HepG2 (cell line): Measurements from ENCODE around the gene MED15. TPM values are rescaled to one million over a fixed set of nuclear protein-coding genes. Genes with fewer than 3 reads are reported as not detected.

ENCODE experiments used
- ATAC-seq: fragments of 200-7000 bp; cut with Tn5 transposase; 3 replicates; pipeline ENCODE4 v1.9.1; 2020; ENCODE audit warnings: mild to moderate bottlenecking, moderate library complexity
- BruUV-seq: library from RNA; stranded (reverse); fragments of 400-500 nt; replicated peaks from 2 replicates; lab custom pipeline; 2021; lab: Mats Ljungman, UMichigan
- CTCF ChIA-PET: fragments of 300-600 bp; formaldehyde crosslinking; extraction: SDS; loops from one replicate; lab custom pipeline; 2021; ENCODE audit warnings: low total read pairs, inconsistent platforms, low intra/inter-chr PET ratio; lab: Yijun Ruan, JAX
- POLR2A ChIA-PET: fragments of 350-600 bp; sonication (Branson Sonifier 250); formaldehyde crosslinking; loops from one replicate; lab custom pipeline; 2020; ENCODE audit warnings: antibody characterized with exemption, inconsistent platforms; lab: Yijun Ruan, JAX
- DNase-seq: peaks from one replicate; pipeline ENCODE4 v3.0.0-alpha.2; 2015; ENCODE audit warnings: low spot score
- FAIRE-seq: peaks from 3 replicates; lab custom pipeline; 2011; peaks lifted over from hg19 to GRCh38; lab: Jason Lieb, UNC
- H2AFZ ChIP-seq: one replicate; pipeline ENCODE4 v1.6.1; 2011; ENCODE audit warnings: low read length, inconsistent platforms
- H3K27ac ChIP-seq: fragments of 300-600 bp; 3 replicates; pipeline ENCODE4 v1.8.0; 2011; ENCODE audit warnings: mixed run types, mild to moderate bottlenecking, mixed read lengths, low read length, inconsistent platforms; ENCODE audit not compliant: insufficient read depth; ENCODE audit errors: extremely low read length
- H3K27me3 ChIP-seq, 2 experiments: fragments of 200-600 bp in 1 of 2; 2 replicates in 1 of 2; 3 replicates in 1 of 2; pipeline versions ENCODE4 v1.6.0 to v1.8.0; 2011; ENCODE audit warnings: low read length in 2 of 2, mild to moderate bottlenecking in 2 of 2, moderate library complexity in 2 of 2, inconsistent platforms in 1 of 2; ENCODE audit not compliant: insufficient read depth in 2 of 2, control insufficient read depth in 1 of 2
- H3K36me3 ChIP-seq, 2 experiments: fragments of 200-600 bp in 1 of 2; replicated peaks in 1 of 2; 2 replicates in 1 of 2; 3 replicates in 1 of 2; pipeline versions ENCODE4 v1.5.1 to v1.8.0; 2011; ENCODE audit warnings: low read length in 2 of 2, inconsistent platforms in 1 of 2; ENCODE audit not compliant: insufficient read depth in 2 of 2, control insufficient read depth in 1 of 2
- H3K4me1 ChIP-seq: 2 replicates; pipeline ENCODE4 v1.5.1; 2012; ENCODE audit warnings: low read length, inconsistent platforms; ENCODE audit not compliant: insufficient read depth
- H3K4me2 ChIP-seq: 2 replicates; pipeline ENCODE4 v1.6.0; 2011; ENCODE audit warnings: low read depth, low read length, inconsistent platforms
- H3K4me3 ChIP-seq, 3 experiments: fragments of 200-600 bp in 1 of 3; sonication (generic), shearing (Covaris generic) in 1 of 3; replicated peaks in 1 of 3; 2 replicates each; pipeline ENCODE4 v1.5.1; 2011 to 2016; ENCODE audit warnings: low read length in 3 of 3, inconsistent platforms in 2 of 3, low read depth in 2 of 3, mild to moderate bottlenecking in 2 of 3, control low read depth in 1 of 3, mixed read lengths in 1 of 3; ENCODE audit not compliant: insufficient read depth in 1 of 3
- H3K79me2 ChIP-seq: one replicate; pipeline ENCODE4 v1.6.1; 2011; ENCODE audit warnings: low read length, inconsistent platforms; ENCODE audit not compliant: insufficient read depth
- H3K9ac ChIP-seq: 2 replicates; pipeline ENCODE4 v1.6.0; 2011; ENCODE audit warnings: mild to moderate bottlenecking, low read depth, low read length, inconsistent platforms; ENCODE audit not compliant: insufficient read depth
- H3K9me3 ChIP-seq: 2 replicates; pipeline ENCODE4 v1.5.1; 2012; ENCODE audit warnings: mild to moderate bottlenecking, low read length
- H4K20me1 ChIP-seq: 2 replicates; pipeline ENCODE4 v1.6.0; 2011; ENCODE audit warnings: inconsistent platforms, mild to moderate bottlenecking, low read length, moderate library complexity; ENCODE audit not compliant: insufficient read depth
- TBX3 ChIP-seq: fragments of 450-650 bp; IDR thresholded peaks from 2 replicates; pipeline ENCODE4 v1.6.1; 2017; ENCODE audit warnings: antibody characterized with exemption, mild to moderate bottlenecking, inconsistent platforms, borderline replicate concordance
- ZNF292 ChIP-seq: sonication (generic); formaldehyde crosslinking; IDR thresholded peaks from 2 replicates; pipeline ENCODE4 v1.8.1; 2022; ENCODE audit warnings: mild to moderate bottlenecking, low read depth, missing genetic modification reagents, borderline replicate concordance
- ZNF333 ChIP-seq: sonication (generic); formaldehyde crosslinking; IDR thresholded peaks from 2 replicates; pipeline ENCODE4 v1.4.0; 2020; ENCODE audit warnings: mild to moderate bottlenecking, missing genetic modification reagents, borderline replicate concordance
- ZNF513 ChIP-seq: sonication (generic); formaldehyde crosslinking; conservative IDR thresholded peaks from 2 replicates; pipeline ENCODE4 v1.5.0; 2020; ENCODE audit warnings: missing genetic modification reagents
- ZNF7 ChIP-seq: IDR thresholded peaks from 2 replicates; pipeline ENCODE4 v1.6.1; 2016; ENCODE audit warnings: missing biosample characterization, missing genetic modification reagents
- ZNF775 ChIP-seq: sonication (generic); formaldehyde crosslinking; IDR thresholded peaks from 2 replicates; pipeline ENCODE4 v1.4.0; 2020; ENCODE audit warnings: missing genetic modification reagents, mild to moderate bottlenecking, moderate library complexity, borderline replicate concordance
- WGBS: methylation state at CpG from one replicate; pipeline ENCODE4 v1.1.6; 2017; ENCODE audit warnings: low lambda C conversion rate; 5-methylcytosine and 5-hydroxymethylcytosine counted together
- in situ Hi-C: cut with HindIII; loops from 2 replicates; pipeline ENCODE4 v1.10.0; 2017; ENCODE audit warnings: low pct_unique_long_range_greater_than_20kb; ENCODE audit not compliant: extremely low pct_ligation_motif_present
- intact Hi-C: fragments of 100-400 bp; cut with micrococcal nuclease; formaldehyde crosslinking; loops from one replicate; pipeline ENCODE4 v1.10.0; 2022; ENCODE audit not compliant: unreplicated experiment
- polyA plus RNA-seq, 8 experiments: library from polyadenylated mRNA; depleted of rRNA in 3 of 8; stranded (reverse) in 7 of 8; unstranded in 1 of 8; fragments of >200 nt; fragmentation: Illumina TruSeq in 4 of 8; extraction: Trizol in 4 of 8; gene quantifications; 2 replicates each; pipeline versions ENCODE4 v1.2.1 to v1.2.3, GENCODE V29; 2011 to 2016; ENCODE audit warnings: low read depth in 4 of 8, missing spikeins in 1 of 8, mixed read lengths in 1 of 8; ENCODE audit not compliant: insufficient read depth in 1 of 8
- total RNA-seq, 5 experiments: library from RNA; depleted of rRNA; stranded (reverse); fragments of >200 nt; fragmentation: Illumina TruSeq; extraction: Trizol; gene quantifications; 2 replicates each; pipeline ENCODE4 v1.2.3, GENCODE V29; 2016; ENCODE audit warnings: low read depth in 1 of 5

MED15 gene
- total and polyA plus RNA-seq, 2 of the 13 experiments (the other 11 are each of a cell fraction or from before 2014, with no cell fraction given) = 14.3 to 27.0 TPM

- ChIA-PET CTCF (interaction anchor here (1.7 to 2.4 kb wide), 3 partner anchors 41 to 136 kb away, joined by 5 to 33 read pairs (median 9); no protein-coding TSS in a partner anchor), POLR2A (no interaction called here)
- H3K27ac ChIP-seq = no peak overlapping the region
- BruUV-seq = no TSS peak
- peaks cover 22% of the 10 kb centered on the region for H3K4me1 ChIP-seq
- intact Hi-C loops (no loop called here), in situ Hi-C loops (no loop called here)
- ATAC-seq (no peak), DNase-seq (no peak), FAIRE-seq (no peak)
- peaks cover 0 to 60% of the 10 kb centered on the region in 2 experiments; a peak in 4 of 5 replicates for H3K27me3 ChIP-seq
- H4K20me1 ChIP-seq = no peaks in the 10 kb centered on the region
- no peaks in the 10 kb centered on the region for H3K79me2 ChIP-seq
- 70% methylated on average over 3 of the region's 6 CpGs for WGBS
- no peaks in the 10 kb centered on the region for H3K36me3 ChIP-seq
- no peak overlapping the region for H3K4me2 ChIP-seq
- H3K9me3 ChIP-seq = no peaks in the 10 kb centered on the region
- H3K9ac ChIP-seq = no peak overlapping the region
- TF ChIP-seq ZNF513 (CRISPR knock-in tag) = no peak
- no peak for TF ChIP-seq TBX3
- TF ChIP-seq ZNF292 (CRISPR knock-in tag) = no peak
- TF ChIP-seq ZNF7 (CRISPR knock-in tag) = no peak
- no peak for TF ChIP-seq ZNF775 (CRISPR knock-in tag)
- TF ChIP-seq ZNF333 (CRISPR knock-in tag) = no peak
- H3K4me3 ChIP-seq = no peak overlapping the region
- H2AFZ ChIP-seq = no peak overlapping the region
These were observed 97.9 kb downstream of the MED15 start for GRCh38 chr22:20605328-20605727.
